Body of pancreas (tissue), 4 donors: ENCODE data around the gene COL13A1. TPM values are rescaled to one million over a fixed set of nuclear protein-coding genes. Genes with fewer than 3 reads are reported as not detected.
A peak's percentile ranks its signal among the peaks of the same experiment; 100 is the strongest.

ENCODE experiments used
- ATAC-seq: fragments of 150-250 bp; one replicate; pipeline ENCODE4 v1.9.1; 2016
- DNase-seq, 4 donors: peaks; one replicate each; pipeline ENCODE4 v3.0.0-alpha.2; 2019
- H3K27ac ChIP-seq, 4 donors: fragments of 200-600 bp; sonication (generic); 1 replicate in 3 of 4; 2 replicates in 1 of 4; pipeline versions ENCODE4 v1.5.1 to v1.6.1; 2016 to 2019; ENCODE audit warnings: mild to moderate bottlenecking in 1 of 4, mixed read lengths in 1 of 4, moderate library complexity in 1 of 4
- H3K27me3 ChIP-seq, 2 donors: fragments of 200-600 bp; sonication (generic); one replicate each; pipeline ENCODE4 v1.6.0; 2016; ENCODE audit warnings: mild to moderate bottlenecking in 1 of 2
- H3K36me3 ChIP-seq, 2 donors: fragments of 200-600 bp; sonication (generic); replicated peaks in 1 of 2; 2 replicates each; pipeline ENCODE4 v1.5.1; 2016; ENCODE audit warnings: low read depth in 2 of 2; ENCODE audit not compliant: insufficient read depth in 1 of 2
- H3K4me1 ChIP-seq: fragments of 200-600 bp; sonication (generic); one replicate; pipeline ENCODE4 v1.6.0; 2016
- H3K4me3 ChIP-seq, 2 donors: fragments of 200-600 bp; sonication (generic); 1 replicate in 1 of 2; 2 replicates in 1 of 2; pipeline ENCODE4 v1.5.1; 2016 to 2019
- H3K9me3 ChIP-seq, 3 donors: fragments of 200-600 bp; sonication (generic); 1 replicate in 2 of 3; 2 replicates in 1 of 3; pipeline ENCODE4 v1.5.1; 2016
- CTCF ChIP-seq, 7 experiments: fragments of 450-650 bp in 4 of 7; fragments of 200-600 bp in 3 of 7; sonication (generic) in 3 of 7; IDR thresholded peaks; one replicate each; pipeline ENCODE4 v1.5.1; 2016 to 2019; ENCODE audit warnings: antibody characterized with exemption in 7 of 7
- POLR2A ChIP-seq, 3 donors: fragments of 450-650 bp; IDR thresholded peaks; one replicate each; pipeline ENCODE4 v1.6.1; 2016; ENCODE audit warnings: antibody characterized with exemption in 3 of 3, mild to moderate bottlenecking in 2 of 3
- WGBS, 2 donors: methylation state at CpG; one replicate each; pipeline ENCODE4 v1.1.5; 2017; 5-methylcytosine and 5-hydroxymethylcytosine counted together
- intact Hi-C: fragments of 100-400 bp; cut with DNase I; formaldehyde crosslinking; loops from one replicate; pipeline ENCODE4 v1.15.1; 2023
- total RNA-seq, 2 donors: library from RNA; depleted of rRNA; stranded (reverse); fragments of >200 nt; gene quantifications; one replicate each; pipeline ENCODE4 v1.1.0, GENCODE V29; 2016

Gene COL13A1
- total RNA-seq, 2 donors from 2014 or later, result 2.3 TPM; not detected in 1

GRCh38 chr10:69853064-69853463 lies 51.4 kb downstream of the COL13A1 start:
- DNase-seq, result no peak
- 40 to 72% methylated on average over 7 of the region's 7 CpGs for WGBS, 2 donors
- H3K27ac ChIP-seq, result no peak overlapping the region
- H3K27me3 ChIP-seq, result no peaks in the 10 kb centered on the region
- H3K36me3 ChIP-seq, result no peaks in the 10 kb centered on the region
- intact Hi-C loops, result no loop called here
- H3K4me1 ChIP-seq, result peaks cover 6% of the 10 kb centered on the region
- TF ChIP-seq CTCF (IDR thresholded peaks at IDR 0.05) (no peak), POLR2A (IDR thresholded peaks at IDR 0.05) (no peak)
- H3K9me3 ChIP-seq, result no peaks in the 10 kb centered on the region
- no peak for ATAC-seq
- H3K4me3 ChIP-seq, result no peak overlapping the region

GRCh38 chr10:69854511-69855345 lies 53.0 kb downstream of the COL13A1 start:
- intact Hi-C loops, result no loop called here
- no peaks in the 10 kb centered on the region for H3K36me3 ChIP-seq
- peak; percentile 40 for ATAC-seq
- H3K4me3 ChIP-seq, result no peak overlapping the region
- TF ChIP-seq CTCF (IDR thresholded peaks at IDR 0.05) (no peak), POLR2A (IDR thresholded peaks at IDR 0.05) (no peak)
- DNase-seq, result peak in 3 of 4 donors; percentile 14 to 30 (median 30)
- no peaks in the 10 kb centered on the region for H3K27me3 ChIP-seq
- peaks cover 6% of the 10 kb centered on the region for H3K4me1 ChIP-seq
- no peaks in the 10 kb centered on the region for H3K9me3 ChIP-seq
- no peak overlapping the region for H3K27ac ChIP-seq
- WGBS, 2 donors, result 33 to 46% methylated on average over 10 of the region's 10 CpGs

GRCh38 chr10:69855346-69856111 lies 53.8 kb downstream of the COL13A1 start:
- H3K4me3 ChIP-seq, result no peak overlapping the region
- WGBS, 2 donors, result 54 to 74% methylated on average over 6 of the region's 6 CpGs
- H3K4me1 ChIP-seq, result peaks cover 6% of the 10 kb centered on the region
- H3K9me3 ChIP-seq, result no peaks in the 10 kb centered on the region
- H3K27me3 ChIP-seq, result no peaks in the 10 kb centered on the region
- ATAC-seq, result no peak
- intact Hi-C loops, result no loop called here
- no peak overlapping the region for H3K27ac ChIP-seq
- no peak for DNase-seq
- no peaks in the 10 kb centered on the region for H3K36me3 ChIP-seq
- no peak for TF ChIP-seq CTCF (IDR thresholded peaks at IDR 0.05)
- TF ChIP-seq POLR2A (IDR thresholded peaks at IDR 0.05), result no peak

- Histone ChIP-seq H3K27me3 (no peaks in the 10 kb centered on the region), H3K4me3 (no peak overlapping the region), H3K4me1 (peaks cover 6% of the 10 kb centered on the region), H3K9me3 (no peaks in the 10 kb centered on the region), H3K36me3 (no peaks in the 10 kb centered on the region), H3K27ac (no peak overlapping the region)
- no peak for TF ChIP-seq POLR2A (IDR thresholded peaks at IDR 0.05)
- no peak for TF ChIP-seq CTCF (IDR thresholded peaks at IDR 0.05)
- DNase-seq (no peak), ATAC-seq (no peak)
- intact Hi-C loops, result no loop called here
- 89 to 90% methylated on average over 4 to 7 of the region's 7 CpGs for WGBS, 2 donors
These were observed 55.0 kb downstream of the COL13A1 start for GRCh38 chr10:69856601-69857166.
